Stimulated activated CD4-positive, alpha-beta T cell treated with anti-CD3 and anti-CD28 coated beads, TNF-alpha, amount 100 ng/mL, for 24 hours (primary cell): ENCODE data around the gene NTM.

Experiments
- DNase-seq, 3 experiments: peaks; one replicate each; pipeline ENCODE4 v3.0.0-alpha.2; 2020; ENCODE audit warnings: low read depth in 3 of 3

NTM gene

DNA sequence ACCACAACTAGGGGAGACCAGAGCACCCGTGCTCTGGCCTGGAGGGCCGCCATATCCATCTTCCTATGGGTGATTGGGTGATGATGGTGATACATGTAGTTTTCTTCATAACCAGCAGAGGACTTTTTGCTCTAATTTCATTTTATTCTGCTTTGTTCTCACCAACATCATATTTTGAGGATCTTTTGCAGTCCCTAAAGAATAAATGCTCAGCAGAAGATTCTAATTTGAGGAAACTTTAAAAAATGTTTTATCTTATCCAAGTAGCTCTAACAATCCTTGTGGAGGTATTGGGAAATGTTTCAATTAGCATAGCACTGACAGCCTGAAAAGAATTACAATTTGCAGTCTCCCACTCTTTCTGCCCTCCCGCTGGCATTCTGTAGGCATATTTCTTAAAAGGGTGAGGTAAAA, 544.0 kb downstream of the NTM start:
- no peak for DNase-seq

DNA sequence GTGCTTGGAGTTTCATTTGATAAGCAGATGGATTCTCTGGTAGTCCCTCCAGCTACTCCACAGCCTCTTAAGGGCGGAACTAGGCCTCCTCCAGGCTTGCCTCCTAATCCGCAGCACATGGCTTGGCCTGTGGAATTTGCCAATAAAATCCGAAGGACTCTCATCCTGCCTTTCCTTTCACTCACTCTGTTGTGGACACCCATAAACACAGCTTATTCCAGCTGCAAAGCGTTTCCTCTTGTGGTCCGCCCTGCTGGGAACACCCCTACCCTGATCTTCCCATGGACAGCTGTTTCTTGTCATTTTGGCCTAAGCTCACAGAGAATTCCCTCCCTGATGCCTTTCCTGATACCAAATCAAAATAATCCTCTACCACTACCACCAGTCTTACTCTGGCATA, 546.2 kb downstream of the NTM start:
- no peak for DNase-seq

DNA sequence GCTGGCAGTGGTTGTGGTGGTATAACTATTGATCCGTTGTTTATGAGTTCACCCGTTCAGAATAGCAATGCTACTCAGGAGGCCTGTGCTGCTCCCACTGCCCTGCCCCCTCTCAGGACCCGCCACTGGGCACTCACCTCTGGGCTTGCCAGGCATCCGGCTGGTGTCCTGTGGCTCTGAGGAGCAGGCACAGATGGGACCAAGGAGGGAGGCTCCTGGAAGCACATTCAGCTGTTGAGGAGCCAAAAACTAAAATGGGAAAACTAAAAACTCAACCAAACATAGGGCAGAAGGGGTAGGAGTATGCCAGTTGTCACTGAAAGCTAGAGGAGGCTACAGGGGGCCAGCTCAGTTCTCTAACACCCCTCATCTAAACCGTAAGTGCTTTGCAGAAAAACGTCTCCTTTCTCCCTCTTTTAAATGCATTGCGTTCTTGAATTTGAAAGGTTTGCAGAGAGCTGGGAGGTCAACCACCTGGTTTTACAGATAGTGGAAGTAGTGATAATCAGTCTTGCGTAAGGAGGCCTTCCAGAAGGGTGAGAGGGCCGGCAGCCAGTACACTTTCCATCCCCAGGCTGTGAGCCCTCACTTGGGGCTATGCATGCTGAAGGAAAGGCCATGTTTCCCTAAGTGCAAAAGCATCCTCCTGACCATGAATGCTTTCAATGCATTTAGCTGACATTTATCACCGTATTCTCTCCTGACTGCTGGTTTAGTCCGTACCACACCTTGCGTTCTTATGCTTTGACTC, 547.4 kb downstream of the NTM start:
- DNase-seq: no peak

DNA sequence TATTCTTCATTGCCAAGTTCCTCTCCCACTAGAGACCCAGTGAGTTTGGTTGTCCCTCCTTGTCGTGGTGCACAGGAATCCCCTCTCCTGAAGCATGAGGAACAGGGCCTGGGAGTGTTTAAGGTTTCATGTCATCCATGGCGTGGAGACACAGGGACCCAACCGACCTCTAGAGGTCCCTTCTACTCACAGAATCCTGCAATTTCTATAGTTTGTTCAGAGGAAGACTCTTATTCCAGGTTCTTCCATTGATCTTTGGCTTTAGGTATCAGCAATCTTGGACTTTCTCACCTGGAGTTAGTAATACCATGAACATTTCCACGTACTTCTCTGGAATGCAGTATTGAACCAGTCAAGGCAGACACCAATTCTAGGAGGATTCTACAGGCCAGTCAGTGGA, 548.2 kb downstream of the NTM start:
- no peak for DNase-seq

DNA sequence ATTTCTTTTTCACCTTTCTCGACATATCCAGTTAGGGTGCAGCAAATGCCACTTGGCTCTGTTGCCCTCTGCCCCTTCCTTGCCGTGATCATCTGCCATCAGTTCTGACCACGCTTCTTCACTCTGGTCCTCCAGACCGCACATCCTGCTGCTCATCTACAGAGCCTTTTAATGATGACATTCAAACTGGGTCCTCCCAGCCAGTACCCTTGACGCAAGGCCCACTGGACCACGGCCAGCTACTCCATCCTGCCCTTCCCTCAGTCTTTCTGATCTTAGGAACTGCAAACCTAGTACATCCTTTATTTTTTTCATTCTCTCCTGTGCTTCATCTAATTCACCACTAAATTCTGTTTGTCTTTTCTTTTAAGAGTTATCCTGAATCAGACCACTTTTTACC, 551.8 kb downstream of the NTM start:
- no peak for DNase-seq

DNA sequence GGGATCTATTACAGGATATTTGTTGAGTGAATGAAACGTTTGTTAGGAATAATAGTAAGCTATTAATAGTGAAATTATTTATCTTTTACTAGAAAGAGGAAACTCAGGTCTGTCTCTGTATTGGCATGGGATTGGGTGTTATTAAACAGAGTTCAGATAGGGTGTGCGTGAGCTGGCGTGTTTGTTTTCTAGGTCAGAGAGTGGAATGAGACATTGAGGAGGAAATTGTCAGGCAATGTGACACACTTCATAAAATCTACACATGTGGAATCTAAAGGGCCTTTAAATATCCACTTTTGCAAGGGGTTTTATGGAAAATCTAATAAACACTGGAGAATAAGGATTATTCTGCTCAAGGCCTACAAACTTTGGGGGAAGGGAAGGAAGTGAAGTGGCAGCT, 552.9 kb downstream of the NTM start:
- DNase-seq: no peak

DNA sequence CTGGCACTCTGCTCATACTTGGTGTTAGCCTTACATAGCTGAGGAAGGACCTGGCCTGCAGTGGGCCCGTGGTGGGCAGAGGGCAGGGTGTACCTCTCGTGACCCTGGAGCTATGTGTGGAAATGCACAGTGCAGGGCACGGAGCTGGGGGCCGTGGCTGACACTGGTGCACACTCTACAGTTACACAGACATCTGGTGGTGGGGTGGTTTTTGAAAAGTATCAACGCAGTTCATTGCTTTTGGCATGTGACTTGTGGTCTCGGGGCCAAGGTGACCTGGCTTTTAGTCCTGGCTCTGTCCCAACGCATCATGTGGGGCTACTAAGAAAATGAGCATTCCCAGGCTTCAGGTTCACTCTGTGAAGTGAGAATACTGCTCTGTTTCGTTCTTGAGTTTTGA, 553.6 kb downstream of the NTM start:
- no peak for DNase-seq

DNA sequence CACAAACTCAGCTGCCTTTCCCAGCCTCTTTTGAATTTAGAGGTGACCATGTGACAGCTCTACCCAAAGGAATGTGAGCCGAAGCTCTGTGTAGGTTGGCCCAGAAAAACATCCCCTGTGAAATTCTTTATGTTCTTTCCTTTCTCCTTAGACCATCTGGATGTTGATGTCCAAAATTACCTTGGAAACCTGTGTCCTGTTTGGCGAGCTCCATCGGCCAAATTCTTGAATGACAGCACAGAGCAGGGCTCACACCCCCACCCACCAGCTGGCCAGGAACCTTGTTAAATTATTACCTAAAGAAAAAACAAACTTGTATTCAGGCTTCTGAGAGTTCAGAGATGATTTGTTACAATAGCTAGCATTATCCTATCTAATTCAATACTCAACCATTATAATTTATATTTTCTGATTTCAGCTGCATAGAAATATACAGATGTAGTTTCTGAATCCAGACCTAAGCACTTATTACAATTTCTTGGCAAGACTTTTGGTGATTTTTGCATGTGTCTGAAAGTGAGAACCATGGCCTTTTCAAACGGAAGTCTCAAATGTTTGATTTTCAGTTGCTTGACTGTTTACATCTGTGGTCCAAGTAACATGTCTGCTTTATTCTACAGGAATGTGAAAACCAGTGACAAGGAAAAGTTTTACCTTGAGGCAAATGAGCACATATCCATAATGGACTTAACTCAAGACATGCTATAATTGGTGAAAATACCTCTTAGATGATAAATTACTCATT, 554.2 kb downstream of the NTM start:
- DNase-seq: no peak

DNA sequence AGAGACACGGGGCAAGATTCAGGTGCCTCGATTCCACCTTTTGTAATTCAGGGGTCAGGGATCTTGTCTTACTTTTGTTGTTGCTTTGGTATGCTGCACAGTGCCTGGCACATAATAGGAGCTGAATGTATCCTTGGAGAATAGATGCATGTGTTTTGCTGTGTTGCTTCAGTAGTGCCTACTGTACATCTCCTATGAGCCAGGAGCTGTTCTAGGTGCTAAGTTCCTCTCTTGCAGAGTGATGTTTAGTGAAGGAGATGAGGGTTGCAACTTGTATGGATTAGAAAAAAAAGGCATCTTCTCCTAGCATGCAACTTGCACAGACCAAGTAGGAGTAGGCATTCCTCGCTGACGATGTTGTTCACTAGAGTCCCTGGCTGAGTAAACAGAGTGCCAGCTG, 555.4 kb downstream of the NTM start:
- no peak for DNase-seq

DNA sequence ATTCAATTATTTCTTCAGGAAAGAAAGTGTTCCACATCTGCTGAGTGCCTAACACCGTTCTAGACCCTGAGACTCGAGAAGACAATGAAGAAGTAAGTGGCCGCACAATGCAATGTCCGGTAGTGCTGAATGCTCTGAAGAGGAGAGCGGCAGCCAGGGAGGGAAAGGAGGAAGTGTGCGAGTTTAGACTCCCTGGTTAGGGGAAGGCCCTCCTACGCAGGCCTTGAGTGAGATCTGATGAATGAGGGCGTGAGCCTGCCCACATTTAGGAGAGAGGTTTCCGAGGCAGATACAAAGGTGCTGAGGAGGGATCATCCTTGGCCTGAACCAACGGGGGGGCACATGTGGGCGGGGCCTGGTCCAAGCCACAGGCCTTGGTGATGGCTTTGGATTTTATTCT, 558.6 kb downstream of the NTM start:
- DNase-seq: no peak

DNA sequence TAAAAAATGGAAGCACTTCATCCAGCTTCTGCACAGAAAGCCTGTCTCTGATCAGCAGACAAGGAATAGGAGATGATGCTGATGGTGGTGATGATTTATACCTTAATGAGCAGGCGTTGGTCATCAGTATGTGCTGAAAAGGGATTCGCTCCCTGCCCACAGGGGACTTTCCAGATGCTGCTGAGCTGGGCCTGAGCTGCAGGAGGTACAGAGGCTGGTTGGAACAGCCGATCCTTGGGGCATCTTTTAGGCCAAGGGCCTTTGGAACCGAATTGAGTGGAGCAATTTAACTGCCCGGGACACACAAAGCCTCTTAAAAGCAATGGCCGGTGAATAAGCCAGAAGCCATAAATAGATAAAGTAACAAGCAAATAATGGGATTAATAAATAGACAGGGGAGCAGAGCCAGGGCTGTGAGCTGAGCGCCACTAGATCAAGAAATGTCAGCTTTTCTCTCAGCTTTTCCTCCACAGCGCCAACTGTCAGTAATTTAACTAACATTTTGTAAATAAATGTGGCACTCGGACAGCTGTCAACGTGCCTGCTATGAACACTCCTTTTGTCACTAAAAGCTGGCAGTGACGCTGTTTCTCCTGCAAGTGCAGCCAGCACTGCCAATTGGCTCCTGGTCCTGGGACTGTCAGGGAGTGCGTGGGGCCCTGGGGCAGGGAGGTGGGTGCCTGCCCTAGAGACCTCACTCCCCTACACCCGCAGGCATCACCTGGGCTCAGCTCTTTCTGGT, 562.3 kb downstream of the NTM start:
- no peak for DNase-seq

DNA sequence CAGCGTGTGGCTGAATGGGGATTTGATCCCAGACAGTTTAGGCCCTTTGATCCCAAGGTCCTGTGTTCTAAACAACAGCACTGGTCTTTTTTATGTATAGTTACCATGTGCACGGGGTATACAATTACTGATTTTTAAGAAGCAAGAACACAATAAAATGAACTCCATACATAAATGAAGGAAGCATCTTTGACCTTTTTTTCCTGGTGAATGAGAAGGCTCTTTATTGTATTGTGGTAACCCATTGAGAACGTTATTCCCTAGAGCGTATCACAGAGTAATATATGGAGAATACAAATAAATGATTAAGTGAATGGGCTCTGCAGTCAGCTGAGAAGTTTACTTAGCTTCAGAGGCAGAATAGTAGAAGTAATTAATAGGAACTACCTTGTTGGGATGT, 563.6 kb downstream of the NTM start:
- DNase-seq: no peak

DNA sequence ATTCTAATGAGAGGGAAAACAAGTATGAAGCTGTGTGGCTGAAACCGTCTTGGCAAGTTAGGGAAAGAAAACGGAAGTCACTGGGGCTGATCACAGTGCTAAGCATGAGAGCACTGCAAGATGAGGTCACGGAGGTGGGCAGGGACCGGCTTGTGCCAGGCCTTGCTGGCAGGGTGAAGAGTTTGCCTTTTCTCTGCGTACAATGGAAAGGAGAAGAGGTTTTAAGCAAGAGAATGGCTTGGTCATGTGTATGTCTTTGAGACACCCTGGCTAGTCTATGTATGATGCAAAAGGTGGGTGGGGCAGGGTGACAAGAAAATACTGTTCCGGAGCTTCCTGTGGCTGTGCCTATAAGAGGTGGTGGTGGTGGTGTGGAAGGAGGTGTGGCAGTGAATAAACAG, 567.9 kb downstream of the NTM start:
- no peak for DNase-seq

DNA sequence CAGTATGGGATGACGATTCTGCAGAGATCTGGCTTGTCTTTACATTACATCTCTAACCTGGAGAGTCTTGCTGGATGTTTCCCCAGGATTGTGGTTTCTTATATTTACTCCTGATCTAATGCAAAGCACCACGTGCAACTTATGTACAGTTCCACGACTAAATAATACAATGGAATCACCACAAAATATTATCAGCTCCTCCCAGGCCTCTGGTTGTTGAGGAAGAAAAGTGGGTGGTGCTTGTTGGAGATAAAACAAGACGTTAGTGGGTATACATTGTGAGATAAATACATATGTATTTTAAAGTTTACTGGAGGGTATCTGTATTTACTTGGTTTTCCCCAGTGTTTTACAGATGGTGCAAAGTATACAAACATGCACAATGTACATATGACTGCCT, 569.7 kb downstream of the NTM start:
- DNase-seq: no peak

DNA sequence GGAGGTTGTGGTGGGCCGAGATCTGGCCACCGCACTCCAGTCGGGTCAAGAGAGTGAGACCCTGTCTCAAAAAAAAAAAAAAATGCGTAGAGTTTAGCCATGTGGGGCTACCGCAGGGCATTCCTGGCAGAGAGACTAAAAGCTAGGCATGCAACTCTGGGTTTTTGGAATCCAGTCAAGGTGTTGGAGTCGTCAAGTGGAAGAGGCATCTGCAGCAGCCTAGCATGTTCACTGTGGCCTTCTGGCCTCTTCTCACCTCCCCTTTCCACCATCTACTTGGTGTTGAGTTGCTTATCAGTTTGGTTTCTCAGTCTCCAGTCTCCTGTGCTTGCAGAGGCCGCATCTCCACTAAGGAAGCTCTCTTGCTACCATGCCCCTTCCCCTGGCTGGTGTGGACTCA, 572.5 kb downstream of the NTM start:
- DNase-seq: no peak

DNA sequence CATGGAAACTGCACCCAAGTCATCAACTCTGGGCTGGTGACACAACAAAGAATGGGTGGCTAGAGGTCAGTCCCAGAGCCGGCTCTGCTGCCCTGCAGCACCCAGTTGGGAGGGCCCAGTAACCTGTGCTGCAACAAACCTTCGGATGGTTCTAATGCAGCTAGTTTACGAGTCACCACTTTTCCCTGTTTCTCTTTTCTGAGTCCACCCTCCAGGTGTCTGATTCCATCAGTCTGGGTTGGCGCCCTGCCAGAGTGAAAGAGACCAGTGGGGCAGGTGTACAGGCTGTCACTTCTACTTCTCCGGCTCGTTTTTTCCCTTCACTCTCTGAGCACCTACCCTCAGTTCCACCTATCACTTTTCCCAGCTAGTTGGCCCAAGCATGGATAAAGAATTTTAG, 572.9 kb downstream of the NTM start:
- no peak for DNase-seq

DNA sequence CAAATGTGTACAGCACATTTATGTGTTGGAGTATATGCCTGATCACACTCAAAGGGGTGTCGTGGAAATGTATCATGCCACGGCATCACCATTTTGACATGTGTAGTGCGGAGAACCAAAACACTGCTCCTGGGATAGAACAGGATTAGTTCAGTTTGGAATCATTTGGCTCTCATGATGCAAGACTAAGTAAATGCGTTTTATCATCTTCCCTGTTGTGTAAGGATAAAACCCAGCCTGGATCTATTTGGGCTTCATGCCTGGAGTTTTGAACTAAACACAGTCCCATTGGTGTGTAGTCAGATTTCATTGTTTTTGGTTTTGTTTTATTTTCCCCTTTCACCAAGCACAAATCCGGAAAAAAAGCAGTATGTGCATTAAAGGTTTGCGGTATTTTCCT, 574.3 kb downstream of the NTM start:
- DNase-seq: no peak

DNA sequence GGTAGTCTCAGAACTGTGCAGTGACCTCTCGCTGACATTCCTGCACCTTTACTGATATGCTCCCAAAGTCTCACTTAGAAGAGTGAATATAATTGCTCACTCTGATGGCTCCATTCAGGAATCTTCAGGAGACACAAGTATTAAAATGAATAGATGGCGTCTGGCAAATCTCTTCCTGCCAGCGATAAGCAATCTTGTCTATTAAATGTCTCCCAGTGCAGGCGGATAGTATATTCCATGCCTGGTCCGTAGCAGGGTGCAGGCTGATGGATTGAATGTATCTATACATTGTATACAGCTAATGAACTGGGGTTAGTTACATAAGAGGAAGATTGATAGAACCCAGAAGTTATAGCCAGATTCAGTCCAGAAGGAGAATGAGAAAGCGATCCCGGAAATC, 575.3 kb downstream of the NTM start:
- DNase-seq: no peak

DNA sequence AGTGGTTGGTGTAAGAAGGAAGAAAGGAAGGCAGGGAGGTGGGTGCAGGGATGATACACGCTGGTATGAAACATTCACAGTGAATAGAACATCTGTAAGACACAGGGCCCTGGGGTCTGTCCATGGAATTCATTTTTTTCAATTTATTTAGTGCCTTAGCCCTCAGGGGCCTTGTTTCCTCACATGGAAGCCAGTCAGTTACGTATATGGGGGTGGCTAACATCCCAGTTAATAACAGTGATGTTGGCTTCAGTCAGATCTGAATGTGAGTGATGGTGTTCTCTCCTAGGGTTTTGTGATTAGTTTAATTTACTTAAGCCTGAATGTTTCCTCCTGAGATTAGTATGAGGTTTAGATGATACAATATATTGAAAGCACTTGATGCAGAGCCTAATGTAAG, 577.1 kb downstream of the NTM start:
- no peak for DNase-seq

DNA sequence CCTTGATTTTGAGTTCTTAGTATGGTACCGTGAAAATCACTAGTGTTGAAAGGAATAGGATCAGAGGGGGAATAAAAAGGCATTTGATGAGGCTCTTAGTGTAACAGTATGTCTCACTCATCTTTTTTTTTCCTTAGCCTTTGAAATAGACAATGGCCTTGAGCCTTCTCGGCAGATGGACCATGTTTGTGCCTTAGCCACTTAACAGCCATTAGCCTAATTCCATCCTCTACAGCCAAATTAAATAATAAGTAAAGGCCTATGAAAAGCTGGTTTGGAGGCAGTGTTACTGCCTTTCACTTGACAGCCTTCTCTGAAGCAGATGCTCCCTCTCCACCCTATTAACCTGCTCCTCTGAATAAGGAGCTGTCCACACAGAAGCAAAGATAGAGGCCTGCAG, 580.7 kb downstream of the NTM start:
- DNase-seq: no peak

DNA sequence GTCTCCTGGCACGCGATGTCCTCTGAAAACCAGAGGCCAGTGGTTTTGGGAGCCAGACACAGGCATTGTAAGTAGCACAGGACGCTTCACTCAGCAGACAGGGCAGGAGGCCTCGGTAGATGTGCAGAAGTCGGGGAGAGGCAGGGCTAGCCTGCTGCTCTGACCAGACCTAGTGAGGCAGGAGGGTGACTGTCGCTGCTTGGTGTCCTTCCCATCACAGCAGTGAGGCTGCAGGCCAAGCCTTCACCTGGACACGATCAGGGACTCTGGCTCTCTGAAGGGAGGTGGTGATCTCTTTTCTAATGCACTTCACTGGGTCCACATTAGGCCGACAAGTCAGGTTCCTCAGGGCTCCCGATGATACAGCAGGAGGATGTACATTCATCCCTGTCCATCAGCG, 583.7 kb downstream of the NTM start:
- no peak for DNase-seq

DNA sequence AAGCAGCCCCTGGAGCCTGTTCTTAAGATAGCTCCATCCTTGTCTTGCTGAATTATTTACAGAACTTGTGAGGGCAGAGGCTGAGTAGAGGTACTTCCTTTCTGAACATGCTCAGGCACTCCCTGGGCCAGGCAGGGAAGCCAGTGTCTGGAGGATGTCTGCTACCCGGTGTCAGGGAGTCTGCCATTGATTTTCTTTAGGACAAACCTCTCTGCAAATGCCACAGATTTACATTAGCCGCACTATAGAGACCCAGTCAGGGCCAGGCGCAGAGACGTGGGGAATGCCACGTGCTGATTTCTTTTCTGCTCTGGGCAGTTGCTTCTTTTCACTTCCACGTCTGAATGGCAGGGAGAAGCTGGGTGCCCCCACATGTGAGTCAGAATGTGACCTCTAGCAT, 585.5 kb downstream of the NTM start:
- DNase-seq: no peak

DNA sequence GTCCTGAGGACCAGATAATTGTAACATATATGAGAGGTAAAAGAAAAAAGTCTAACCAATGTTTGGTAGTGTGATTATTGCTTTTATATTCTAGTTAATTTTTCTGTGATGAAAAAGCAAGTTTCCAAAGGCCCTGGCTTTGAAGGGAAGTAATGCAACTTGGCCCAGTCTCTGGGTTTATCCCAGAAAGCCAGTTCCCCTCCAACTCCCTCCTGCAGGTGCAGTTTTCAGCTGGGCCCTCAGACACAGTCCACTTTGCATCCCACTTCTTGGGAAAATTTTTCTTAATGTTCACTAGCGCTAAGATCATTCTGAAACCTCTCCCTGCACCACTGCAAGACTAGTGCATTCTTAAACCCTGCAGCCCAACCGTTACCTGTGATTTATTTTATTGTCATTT, 586.8 kb downstream of the NTM start:
- no peak for DNase-seq
